Stimulated activated CD8-positive, alpha-beta memory T cell treated with anti-CD3 and anti-CD28 coated beads, Interleukin-4, amount 100 ng/mL, for 48 hours (primary cell): ENCODE results near the gene ZFP69.
A peak's percentile ranks its signal among the peaks of the same experiment; 100 is the strongest.
"Not testable (repeated sequence)": the region's sequence is repeated elsewhere in the genome, so short reads cannot be mapped to it uniquely, and the experiment has no call there.

Source experiments
- DNase-seq: peaks from one replicate; pipeline ENCODE4 v3.0.0-alpha.2; 2020

ZFP69 gene

GRCh38 chr1:40476924-40477677 is at the start of gene ZFP69:
Gene ZFP69, plus strand, starts transcription at chr1:40477290. Its CDS starts 2,072 bp downstream, at chr1:40479362.
- peak; percentile 81 for DNase-seq

GRCh38 chr1:40431385-40431784 is 45.7 kb upstream of the ZFP69 start:
- no peak for DNase-seq

GRCh38 chr1:40432644-40433390 is 44.3 kb upstream of the ZFP69 start:
- no peak for DNase-seq

- DNase-seq = no peak
Measured at GRCh38 chr1:40435471-40435870, 41.6 kb upstream of the ZFP69 start.

GRCh38 chr1:40435876-40436275 is 41.2 kb upstream of the ZFP69 start:
- DNase-seq = no peak

GRCh38 chr1:40438391-40439015 is 38.6 kb upstream of the ZFP69 start:
- peak; percentile 27 for DNase-seq

- no peak for DNase-seq
Measured at GRCh38 chr1:40439247-40439646, 37.8 kb upstream of the ZFP69 start.

- peak; percentile 96 for DNase-seq
Measured at GRCh38 chr1:40449684-40450494, 27.2 kb upstream of the ZFP69 start, which contains the start of gene ZFP69B. Gene ZFP69B, plus strand, starts transcription at chr1:40450476. Its CDS starts 486 bp downstream, at chr1:40450962.

- peak; percentile 88 for DNase-seq
Measured at GRCh38 chr1:40450495-40451237, 26.4 kb upstream of the ZFP69 start.

GRCh38 chr1:40451238-40451585 is 25.9 kb upstream of the ZFP69 start:
- no peak for DNase-seq

- no peak for DNase-seq
Measured at GRCh38 chr1:40454873-40455272, 22.2 kb upstream of the ZFP69 start.

GRCh38 chr1:40462956-40463590 is 14.0 kb upstream of the ZFP69 start:
- no peak for DNase-seq

GRCh38 chr1:40469327-40469726 is 7.8 kb upstream of the ZFP69 start:
- DNase-seq = no peak

GRCh38 chr1:40475268-40475667 is 1.8 kb upstream of the ZFP69 start:
- no peak for DNase-seq

- DNase-seq = peak; percentile 47
Measured at GRCh38 chr1:40477678-40478053, 576 bp downstream of the ZFP69 start.

GRCh38 chr1:40478276-40478675 is 1.2 kb downstream of the ZFP69 start:
- DNase-seq = no peak

- DNase-seq = no peak
Measured at GRCh38 chr1:40479156-40479555, 2.1 kb downstream of the ZFP69 start.

- DNase-seq = no peak
Measured at GRCh38 chr1:40495315-40495903, 18.3 kb downstream of the ZFP69 start.

GRCh38 chr1:40502651-40503050 is 25.6 kb downstream of the ZFP69 start:
- not testable (repeated sequence) for DNase-seq

GRCh38 chr1:40507973-40508372 is 30.9 kb downstream of the ZFP69 start:
- DNase-seq = no peak
